Adipocyte (in vitro differentiated cells): ENCODE data around the gene CIAO2B.
A peak's percentile ranks its signal among the peaks of the same experiment; 100 is the strongest.

Source experiments
- DNase-seq: peaks from one replicate; pipeline ENCODE4 v3.0.0-alpha.2; 2015; ENCODE audit warnings: low read depth
- H3K27me3 ChIP-seq: replicated peaks from 2 replicates; pipeline ENCODE4 v1.7.0; 2013; ENCODE audit warnings: mild to moderate bottlenecking, low read length, moderate library complexity; ENCODE audit not compliant: control insufficient read depth, insufficient read depth
- H3K36me3 ChIP-seq: 2 replicates; pipeline ENCODE4 v1.7.0; 2013; ENCODE audit warnings: low read length, mild to moderate bottlenecking, moderate library complexity; ENCODE audit not compliant: control insufficient read depth, insufficient read depth, severe bottlenecking
- H3K4me1 ChIP-seq: 2 replicates; pipeline ENCODE4 v1.7.0; 2013; ENCODE audit warnings: mild to moderate bottlenecking, low read length, moderate library complexity; ENCODE audit not compliant: control insufficient read depth, insufficient read depth
- H3K4me3 ChIP-seq: 2 replicates; pipeline ENCODE4 v1.7.0; 2013; ENCODE audit warnings: mild to moderate bottlenecking, low read length, moderate library complexity
- H3K9ac ChIP-seq: 2 replicates; pipeline ENCODE4 v1.7.0; 2013; ENCODE audit warnings: mild to moderate bottlenecking, low read length, moderate library complexity
- H3K9me3 ChIP-seq: 2 replicates; pipeline ENCODE4 v1.7.0; 2013; ENCODE audit warnings: mild to moderate bottlenecking, low read length, moderate library complexity; ENCODE audit not compliant: control insufficient read depth

Gene CIAO2B

DNA sequence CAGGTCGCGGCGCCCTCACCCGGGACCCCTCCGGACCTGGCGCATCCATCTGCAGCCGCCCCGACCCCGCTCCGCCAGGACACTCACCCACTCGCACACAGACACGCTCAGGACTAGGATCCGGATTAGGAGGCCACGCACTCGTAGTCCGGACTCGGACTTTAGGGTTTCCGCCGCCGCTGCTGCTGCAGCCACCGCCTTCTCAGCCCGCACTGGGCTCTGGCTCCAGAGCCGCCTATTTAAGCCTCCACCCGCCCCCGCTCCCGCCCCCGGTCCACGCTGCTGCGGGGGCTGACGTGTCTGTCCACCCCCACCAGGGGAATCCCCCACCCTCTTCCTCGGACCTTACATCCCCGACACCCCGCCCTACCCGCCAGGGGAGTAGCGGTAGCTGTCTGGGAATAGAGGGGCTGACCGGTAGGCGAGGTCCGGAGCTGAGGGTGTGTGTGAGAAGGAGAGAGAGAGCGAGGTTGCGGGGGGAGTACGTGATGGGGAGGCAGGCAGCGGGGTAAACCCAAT, 8.8 kb downstream of the CIAO2B start, which contains the start of gene RRAD:
TSS of gene RRAD (minus strand) at position 214 of the 519 bp plus-strand sequence. CDS start 356 bp downstream, outside the sequence.
- Histone ChIP-seq H3K9ac (no peak within 1 kb of the TSS), H3K4me3 (peak within 1 kb of the TSS; percentile 23), H3K27me3 (peaks cover 11% of the 10 kb centered on the region)

DNA sequence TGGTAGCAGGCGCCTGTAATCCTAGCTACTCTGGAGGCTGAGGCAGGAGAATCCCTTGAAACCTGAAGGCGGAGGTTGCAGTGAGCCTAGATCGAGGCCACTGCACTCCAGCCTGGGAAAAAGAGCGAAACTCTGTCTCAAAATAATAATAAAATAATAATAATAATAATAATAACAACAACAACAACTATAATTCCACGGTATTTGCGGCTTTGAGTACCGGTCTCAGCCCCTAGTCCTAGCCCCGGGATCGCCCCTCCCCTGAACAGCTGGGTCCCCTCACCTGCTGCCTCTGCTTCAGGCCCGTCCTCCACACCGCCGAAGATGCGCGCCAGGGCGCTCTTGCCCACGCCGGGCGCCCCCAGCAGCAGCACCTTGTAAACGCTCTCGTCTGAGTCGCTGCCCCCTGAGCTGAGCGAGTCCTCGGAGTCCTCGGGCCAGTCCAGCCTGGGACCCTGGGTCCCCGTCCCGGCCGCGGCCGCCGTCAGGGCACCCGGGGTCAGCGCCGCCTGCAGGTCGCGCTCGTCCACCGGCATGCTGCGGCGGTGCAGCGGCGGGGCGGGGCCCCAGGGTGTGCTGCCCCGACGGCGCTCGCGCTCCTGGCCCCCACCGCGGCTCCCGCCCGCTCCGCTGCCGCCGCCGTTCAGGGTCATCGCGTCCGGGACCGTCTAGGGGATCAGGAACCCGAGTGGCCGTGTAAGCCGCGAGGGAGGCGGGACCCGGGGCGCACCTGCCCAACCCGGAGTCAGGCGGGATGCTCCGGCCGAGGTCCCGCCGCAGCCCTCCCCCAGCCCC, 9.5 kb downstream of the CIAO2B start:
- peak; percentile 54 for DNase-seq
- Histone ChIP-seq H3K36me3 (no peaks in the 10 kb centered on the region), H3K4me3 (peak overlapping the region; percentile 23), H3K9me3 (no peaks in the 10 kb centered on the region), H3K27me3 (peaks cover 16% of the 10 kb centered on the region), H3K4me1 (peaks cover 35% of the 10 kb centered on the region), H3K9ac (no peak overlapping the region)

More for the DNA sequence above, 8.8 kb downstream of the CIAO2B start, which contains the start of gene RRAD:
- no peaks in the 10 kb centered on the region for H3K36me3 ChIP-seq
- peak; percentile 54 for DNase-seq
- no peaks in the 10 kb centered on the region for H3K9me3 ChIP-seq
- H3K4me1 ChIP-seq: peaks cover 39% of the 10 kb centered on the region

DNA sequence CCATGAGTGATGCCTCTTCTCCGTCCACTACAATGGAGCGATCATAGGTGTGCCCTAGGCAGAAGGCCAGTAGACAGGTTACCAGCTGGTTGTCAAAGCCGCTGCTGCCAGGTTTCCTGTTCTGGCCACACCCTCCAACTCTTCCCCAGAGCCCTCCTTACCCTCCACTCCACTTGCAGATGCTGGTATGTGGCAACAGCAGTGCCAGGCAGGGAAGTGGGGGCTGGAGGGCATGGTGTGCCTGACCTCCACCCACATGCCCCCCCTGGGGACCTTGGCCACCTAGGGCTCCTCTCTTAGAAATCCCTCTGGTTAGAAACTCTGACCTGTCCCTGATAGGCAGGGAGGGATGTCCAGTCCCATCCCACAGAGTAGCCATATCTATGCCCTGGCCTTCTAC, 10.3 kb downstream of the CIAO2B start:
- Histone ChIP-seq H3K36me3 (no peaks in the 10 kb centered on the region), H3K4me3 (no peak overlapping the region), H3K4me1 (peaks cover 35% of the 10 kb centered on the region), H3K9ac (no peak overlapping the region), H3K9me3 (no peaks in the 10 kb centered on the region), H3K27me3 (peaks cover 25% of the 10 kb centered on the region)
- no peak for DNase-seq

DNA sequence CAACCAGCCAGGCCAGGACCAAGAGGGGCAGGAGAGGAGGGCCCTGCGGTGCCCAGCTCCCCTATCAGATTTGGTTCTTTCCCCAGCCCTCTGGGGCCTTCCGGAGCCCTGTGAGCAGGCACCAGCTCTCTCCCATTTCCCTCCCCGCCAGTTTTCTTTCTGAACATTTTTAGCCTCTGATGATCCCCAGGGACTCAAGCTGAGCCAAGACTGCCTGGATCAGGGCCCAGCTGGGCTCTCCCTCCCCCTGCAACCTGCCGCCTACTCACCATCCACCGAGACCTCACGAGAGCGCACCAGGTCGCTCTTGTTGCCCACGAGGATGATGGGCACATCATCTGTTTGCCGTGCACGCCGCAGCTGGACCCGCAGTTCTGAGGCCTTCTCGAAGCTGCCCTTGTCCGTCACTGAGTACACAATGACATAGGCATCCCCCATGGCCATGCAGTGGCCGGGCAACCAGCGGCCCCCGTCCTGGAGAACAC, 10.9 kb downstream of the CIAO2B start:
- Histone ChIP-seq H3K36me3 (no peaks in the 10 kb centered on the region), H3K9ac (no peak overlapping the region), H3K4me3 (no peak overlapping the region), H3K4me1 (peaks cover 35% of the 10 kb centered on the region), H3K27me3 (peaks cover 27% of the 10 kb centered on the region), H3K9me3 (no peaks in the 10 kb centered on the region)
- DNase-seq: no peak

DNA sequence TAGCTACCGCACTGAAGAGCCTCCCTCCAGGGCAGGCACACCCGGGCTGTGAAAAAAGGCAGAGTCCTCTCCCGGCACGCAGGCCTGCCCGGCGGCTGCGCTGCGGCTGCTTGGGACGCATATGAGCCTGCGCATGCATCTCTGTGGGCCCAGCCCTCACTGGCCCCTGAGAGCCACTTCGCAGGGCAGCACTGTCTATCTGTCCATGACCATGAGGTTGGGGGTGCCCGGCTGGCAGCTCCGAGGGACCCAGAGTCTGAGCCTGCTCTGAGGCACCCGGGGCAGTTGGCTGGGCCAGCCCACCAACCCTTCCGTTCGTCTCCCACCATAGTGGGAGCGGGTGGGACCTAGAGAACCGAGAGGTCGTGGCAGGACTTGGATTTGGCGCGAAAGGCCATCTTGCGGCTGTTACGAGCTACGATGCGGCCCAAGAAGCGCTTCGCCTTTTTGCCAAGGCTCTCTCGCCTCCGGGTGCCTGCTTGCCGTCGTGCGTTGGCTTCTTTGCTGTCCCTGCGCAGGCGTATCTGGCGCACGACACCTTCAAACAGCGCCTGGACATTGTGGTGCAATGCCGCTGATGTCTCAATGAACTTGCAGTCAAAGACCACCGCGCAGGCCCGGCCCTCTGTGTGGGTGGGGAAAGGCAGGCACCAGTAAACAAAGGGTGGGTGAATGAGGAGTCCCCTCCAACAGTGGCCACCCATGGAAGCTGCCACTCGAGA, 12.3 kb downstream of the CIAO2B start:
- Histone ChIP-seq H3K4me3 (no peak overlapping the region), H3K9me3 (no peaks in the 10 kb centered on the region), H3K27me3 (peaks cover 34% of the 10 kb centered on the region), H3K36me3 (no peaks in the 10 kb centered on the region), H3K4me1 (peaks cover 25% of the 10 kb centered on the region), H3K9ac (no peak overlapping the region)
- no peak for DNase-seq

DNA sequence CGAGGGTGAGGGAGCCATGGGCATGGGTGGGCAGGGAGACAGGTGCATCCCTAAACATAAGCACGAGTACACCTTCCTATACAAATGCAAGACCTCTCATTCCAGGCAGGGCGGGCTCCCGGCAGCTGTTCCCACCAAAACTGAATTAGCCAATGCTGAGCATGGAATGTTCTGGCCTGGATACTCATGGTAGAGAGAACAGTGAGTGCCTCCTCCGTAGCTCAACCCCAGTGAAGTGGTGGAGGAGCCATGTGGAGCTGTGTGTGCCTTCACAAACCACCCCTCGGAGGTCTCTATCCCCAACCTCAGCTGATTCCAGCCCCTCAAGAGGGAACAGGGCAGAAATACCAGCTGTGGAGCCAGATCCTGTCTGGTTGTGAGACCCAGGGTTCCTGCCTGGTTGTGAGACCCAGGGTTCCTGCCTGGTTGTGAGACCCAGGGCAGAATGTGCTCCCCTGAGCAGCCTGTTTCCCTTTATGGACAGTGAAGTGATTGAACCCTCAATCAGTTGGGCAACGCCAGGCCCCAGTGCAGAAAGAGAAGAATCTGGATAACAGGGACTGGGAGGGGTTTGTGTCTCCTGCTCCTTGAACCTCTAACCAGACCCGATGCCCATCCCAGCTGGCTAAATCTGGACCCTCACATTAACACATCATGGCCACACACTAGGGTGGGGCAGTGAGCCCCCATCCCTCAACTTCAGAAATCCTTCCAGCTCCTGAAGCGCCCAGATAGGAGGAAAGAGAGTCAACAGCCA, 13.1 kb downstream of the CIAO2B start:
- DNase-seq: no peak
- no peak overlapping the region for H3K9ac ChIP-seq
- H3K4me3 ChIP-seq: no peak overlapping the region
- H3K36me3 ChIP-seq: no peaks in the 10 kb centered on the region
- H3K4me1 ChIP-seq: peaks cover 19% of the 10 kb centered on the region
- no peaks in the 10 kb centered on the region for H3K9me3 ChIP-seq
- H3K27me3 ChIP-seq: peaks cover 38% of the 10 kb centered on the region

DNA sequence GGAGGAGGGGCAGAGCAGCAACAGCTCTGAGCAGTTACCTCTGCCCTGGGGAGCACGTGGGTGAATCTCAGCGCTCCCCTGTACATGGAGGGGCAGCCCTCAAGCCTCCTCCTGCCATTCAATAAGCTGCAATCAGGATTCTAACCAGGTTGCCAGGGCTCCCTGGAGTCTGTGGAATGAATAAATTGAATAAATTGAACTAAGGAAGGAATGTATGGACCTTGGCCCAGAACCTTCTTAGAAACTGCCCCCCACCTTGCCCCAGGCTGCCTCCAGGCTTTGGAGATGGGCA, 14.0 kb downstream of the CIAO2B start:
- Histone ChIP-seq H3K36me3 (no peaks in the 10 kb centered on the region), H3K9ac (no peak overlapping the region), H3K4me1 (peaks cover 13% of the 10 kb centered on the region), H3K4me3 (no peak overlapping the region), H3K27me3 (peaks cover 45% of the 10 kb centered on the region), H3K9me3 (no peaks in the 10 kb centered on the region)
- no peak for DNase-seq

DNA sequence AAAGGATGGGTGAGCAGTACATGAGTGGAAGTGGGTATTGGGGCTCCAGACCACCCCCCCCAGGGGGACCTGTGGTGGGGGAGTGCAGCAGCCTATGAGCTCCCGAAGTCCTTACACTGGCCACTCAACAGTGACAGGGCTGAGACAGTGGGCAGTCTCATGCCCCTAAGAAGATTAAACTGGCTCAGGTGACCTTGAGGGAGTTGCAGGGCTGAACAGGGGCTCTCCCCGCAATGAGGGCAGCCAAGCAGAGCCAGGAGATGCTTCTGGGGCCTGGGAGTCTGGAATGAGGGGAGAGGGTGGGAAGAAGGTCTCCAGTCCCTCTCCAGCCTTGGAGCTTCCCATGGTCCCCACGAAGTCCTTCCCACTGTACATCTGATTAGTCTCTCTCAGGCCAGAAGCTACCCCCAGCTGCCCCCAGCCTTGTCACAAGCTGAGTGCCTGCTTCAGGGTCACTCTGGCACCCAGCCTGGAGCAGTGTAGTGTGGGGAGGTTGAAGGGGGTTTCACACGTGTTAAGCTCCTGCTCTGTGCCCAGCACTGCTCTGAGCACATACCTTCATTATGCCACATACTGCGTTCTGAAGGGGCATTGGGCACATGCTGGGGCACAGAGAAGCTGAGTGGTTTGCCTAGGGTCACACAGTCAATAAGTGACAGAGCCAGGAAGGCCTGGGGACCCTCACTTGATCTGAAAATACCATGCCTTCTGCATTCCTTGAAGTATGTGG, 14.5 kb downstream of the CIAO2B start:
- H3K9ac ChIP-seq: no peak overlapping the region
- no peaks in the 10 kb centered on the region for H3K36me3 ChIP-seq
- H3K4me3 ChIP-seq: no peak overlapping the region
- no peak for DNase-seq
- no peaks in the 10 kb centered on the region for H3K9me3 ChIP-seq
- H3K27me3 ChIP-seq: peaks cover 50% of the 10 kb centered on the region
- peaks cover 13% of the 10 kb centered on the region for H3K4me1 ChIP-seq

DNA sequence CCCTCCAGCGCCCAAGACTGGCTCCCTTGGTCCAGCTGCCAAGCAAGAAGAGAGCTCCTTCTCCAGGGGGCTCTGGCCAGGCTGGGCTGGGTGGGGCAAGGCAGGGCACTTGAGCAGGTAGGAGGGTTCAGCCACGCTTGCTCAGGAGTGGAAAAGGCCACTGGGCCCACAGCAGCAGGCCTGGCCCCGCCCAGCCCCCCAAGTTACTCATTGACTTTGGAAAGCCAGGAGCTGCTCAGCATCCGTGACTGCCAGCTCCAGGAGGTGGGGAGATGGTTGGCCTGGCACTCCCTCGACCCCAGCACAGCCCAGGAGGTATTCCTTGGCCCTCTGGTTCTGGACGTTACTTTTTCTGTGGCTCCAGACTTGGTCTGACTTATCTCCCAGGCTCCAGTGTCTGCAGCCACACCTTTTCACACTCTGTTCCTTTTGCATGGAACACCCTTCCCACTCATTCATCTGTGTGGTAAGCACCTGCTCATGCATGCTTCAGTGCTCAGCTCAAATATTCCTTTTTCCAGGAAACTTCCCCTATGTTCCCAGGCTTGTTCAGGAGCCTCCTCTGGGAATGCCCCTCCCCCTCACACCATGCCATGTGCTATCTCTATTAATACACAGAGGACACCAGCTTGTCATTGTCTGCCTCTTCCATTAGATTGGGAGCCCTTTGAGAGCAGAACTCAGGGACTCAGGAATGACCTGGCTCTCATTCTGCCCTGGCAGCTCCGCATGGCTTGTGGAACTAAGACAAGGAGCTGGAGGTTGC, 15.2 kb downstream of the CIAO2B start, which contains the start of gene CDH16:
TSS of gene CDH16 (minus strand) at position 83 of the 766 bp plus-strand sequence. CDS start 820 bp downstream, outside the sequence.
- Histone ChIP-seq H3K4me1 (peaks cover 12% of the 10 kb centered on the region), H3K36me3 (no peaks in the 10 kb centered on the region), H3K9me3 (no peaks in the 10 kb centered on the region), H3K9ac (no peak within 1 kb of the TSS), H3K27me3 (peaks cover 56% of the 10 kb centered on the region), H3K4me3 (no peak within 1 kb of the TSS)
- DNase-seq: no peak

DNA sequence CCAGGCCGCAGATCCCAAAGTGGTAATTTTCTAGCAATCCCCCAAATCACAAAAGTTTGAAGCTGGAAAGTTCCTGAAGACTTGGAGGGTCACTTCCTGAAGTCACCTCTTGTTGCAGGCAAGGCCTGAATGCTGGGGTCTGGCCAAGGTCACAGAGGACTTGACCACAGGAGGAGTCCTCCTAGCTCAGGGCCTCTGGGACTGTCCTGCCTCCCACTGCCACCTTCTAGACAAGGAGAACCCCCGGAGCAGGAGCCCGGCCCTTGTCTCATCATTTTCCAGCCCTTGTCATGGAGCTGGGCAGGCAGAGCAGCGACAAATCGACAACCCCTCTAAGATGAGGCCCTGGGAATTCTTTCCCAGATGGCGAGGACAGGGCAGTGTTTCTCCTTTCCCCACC, 15.8 kb downstream of the CIAO2B start:
- Histone ChIP-seq H3K4me3 (no peak overlapping the region), H3K9me3 (no peaks in the 10 kb centered on the region)
- DNase-seq: no peak

More for the DNA sequence above, 15.8 kb downstream of the CIAO2B start:
- Histone ChIP-seq H3K9ac (no peak overlapping the region), H3K36me3 (no peaks in the 10 kb centered on the region), H3K27me3 (peaks cover 57% of the 10 kb centered on the region), H3K4me1 (peaks cover 6% of the 10 kb centered on the region)
